Effector memory CD4-positive, alpha-beta T cell (primary cell): ENCODE measurements around the gene ADARB2.

Experiments
- DNase-seq, 3 donors: peaks; one replicate each; pipeline ENCODE4 v3.0.0-alpha.2; 2020
- H3K27ac ChIP-seq: 2 replicates; pipeline ENCODE4 v1.7.0; 2013; ENCODE audit warnings: mild to moderate bottlenecking, low read length, moderate library complexity; ENCODE audit not compliant: insufficient read depth, poor library complexity, severe bottlenecking
- H3K27me3 ChIP-seq: replicated peaks from 2 replicates; pipeline ENCODE4 v1.7.0; 2013; ENCODE audit warnings: mild to moderate bottlenecking, low read length; ENCODE audit not compliant: insufficient read depth, control insufficient read depth, poor library complexity, severe bottlenecking
- H3K36me3 ChIP-seq: 2 replicates; pipeline ENCODE4 v1.7.0; 2013; ENCODE audit warnings: mild to moderate bottlenecking, low read length, moderate library complexity; ENCODE audit not compliant: control insufficient read depth, insufficient read depth
- H3K4me1 ChIP-seq: 2 replicates; pipeline ENCODE4 v1.7.0; 2013; ENCODE audit warnings: low read length, mild to moderate bottlenecking; ENCODE audit not compliant: control insufficient read depth, insufficient read depth, poor library complexity, severe bottlenecking
- H3K4me3 ChIP-seq: 2 replicates; pipeline ENCODE4 v1.7.0; 2013; ENCODE audit warnings: low read length, low read depth, mild to moderate bottlenecking; ENCODE audit not compliant: insufficient read depth, poor library complexity, severe bottlenecking
- H3K9me3 ChIP-seq: 2 replicates; pipeline ENCODE4 v1.7.0; 2013; ENCODE audit warnings: mild to moderate bottlenecking, low read length, moderate library complexity; ENCODE audit not compliant: control insufficient read depth

The ADARB2 gene

DNA sequence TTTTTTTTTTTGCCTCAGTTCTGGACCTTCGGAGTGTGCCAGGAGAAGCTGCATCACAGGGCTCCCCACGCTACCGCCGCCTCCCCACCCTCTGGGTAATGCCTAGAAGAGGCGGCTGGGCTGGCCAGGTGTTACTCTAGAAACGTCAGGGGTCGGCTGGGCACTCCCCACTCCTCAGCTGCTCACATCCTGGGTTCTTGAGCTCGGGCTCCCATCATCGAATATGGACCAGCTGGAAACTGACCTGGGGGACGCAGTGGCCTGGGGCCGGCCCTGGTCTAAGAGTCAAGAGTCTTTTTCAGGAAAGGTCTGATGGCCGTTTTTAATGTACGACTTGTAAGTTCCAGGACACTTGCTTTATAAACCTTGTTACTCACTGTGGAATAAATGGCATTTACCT is 354.6 kb downstream of the ADARB2 start:
- no peaks in the 10 kb centered on the region for H3K9me3 ChIP-seq
- H3K27ac ChIP-seq = no peak overlapping the region
- DNase-seq = no peak
- no peaks in the 10 kb centered on the region for H3K36me3 ChIP-seq
- H3K4me1 ChIP-seq = no peaks in the 10 kb centered on the region
- peaks cover 10% of the 10 kb centered on the region for H3K27me3 ChIP-seq
- no peak overlapping the region for H3K4me3 ChIP-seq

DNA sequence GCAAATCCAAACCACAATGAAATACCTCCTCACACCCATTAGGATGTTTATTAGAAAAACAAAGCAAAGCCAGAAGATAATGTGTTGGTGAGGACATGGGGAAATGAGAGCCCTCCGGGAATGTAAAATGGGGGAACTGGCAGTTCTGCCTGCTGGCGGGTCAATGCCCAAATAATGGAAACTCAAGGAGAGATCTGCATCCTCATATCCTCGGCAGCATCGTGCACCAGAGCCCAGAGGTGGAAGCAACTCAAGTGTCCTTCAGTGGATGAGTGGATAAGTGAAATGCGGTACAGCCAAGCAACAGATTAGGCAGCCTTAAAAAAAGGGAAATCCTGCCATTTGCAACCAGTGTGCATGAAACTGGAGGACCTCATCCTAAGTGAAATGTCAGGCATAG is 356.0 kb downstream of the ADARB2 start:
- H3K27ac ChIP-seq = no peak overlapping the region
- no peak for DNase-seq

DNA sequence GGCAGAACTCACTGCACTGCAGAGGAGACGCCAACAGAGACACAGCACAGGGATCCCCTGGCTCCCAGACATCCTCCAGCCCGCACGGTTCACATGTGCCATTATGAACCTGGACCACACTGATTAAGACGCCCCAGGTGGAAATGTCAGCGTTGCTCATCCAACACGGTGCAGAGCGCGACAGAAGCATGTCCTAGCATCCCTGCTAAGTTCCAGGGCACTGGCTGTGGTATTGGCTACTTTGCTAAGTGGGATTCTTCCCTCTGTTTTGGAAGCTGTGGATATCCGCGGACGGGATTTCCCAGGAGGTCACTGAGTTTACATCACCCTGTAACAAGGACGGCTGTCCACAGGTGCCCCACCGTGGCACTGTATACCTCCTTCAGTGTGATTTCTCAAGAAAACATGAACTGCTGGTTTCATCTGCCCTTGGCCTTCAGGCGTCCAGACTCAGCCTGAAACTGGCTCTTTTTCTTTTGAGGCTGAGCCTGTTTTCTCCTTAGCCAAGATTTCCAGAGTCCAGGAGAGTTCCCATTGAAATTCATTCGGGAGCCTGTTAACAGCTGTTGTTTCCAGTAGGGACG is 357.1 kb downstream of the ADARB2 start:
- Histone ChIP-seq H3K36me3 (no peaks in the 10 kb centered on the region), H3K9me3 (no peaks in the 10 kb centered on the region), H3K27me3 (peaks cover 10% of the 10 kb centered on the region), H3K4me3 (no peak overlapping the region), H3K4me1 (no peaks in the 10 kb centered on the region), H3K27ac (no peak overlapping the region)
- DNase-seq = no peak

More for the DNA sequence above, 356.0 kb downstream of the ADARB2 start:
- Histone ChIP-seq H3K36me3 (no peaks in the 10 kb centered on the region), H3K27me3 (peaks cover 10% of the 10 kb centered on the region), H3K4me1 (no peaks in the 10 kb centered on the region), H3K4me3 (no peak overlapping the region), H3K9me3 (no peaks in the 10 kb centered on the region)

DNA sequence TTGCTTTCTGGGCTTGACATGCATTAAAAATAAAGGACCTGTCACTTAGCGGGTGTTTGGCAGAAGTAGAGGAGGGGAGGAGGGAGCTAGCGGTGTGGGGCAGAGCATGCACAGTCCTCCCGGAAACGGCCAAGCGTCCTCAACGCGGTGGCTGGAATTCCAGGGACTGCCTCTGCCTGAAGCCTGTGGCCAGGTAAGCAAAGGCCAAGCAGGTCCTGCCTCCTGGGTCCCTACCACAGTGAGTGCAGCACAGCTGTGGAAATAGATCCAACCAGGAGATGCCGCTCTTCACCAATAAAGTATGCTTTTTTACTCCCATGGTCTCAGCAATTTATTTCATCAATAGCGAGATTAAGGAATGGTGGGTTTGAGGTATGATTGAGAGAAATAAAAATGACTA is 357.7 kb downstream of the ADARB2 start:
- peaks cover 10% of the 10 kb centered on the region for H3K27me3 ChIP-seq
- H3K4me3 ChIP-seq = no peak overlapping the region
- no peak overlapping the region for H3K27ac ChIP-seq
- no peaks in the 10 kb centered on the region for H3K4me1 ChIP-seq
- H3K9me3 ChIP-seq = no peaks in the 10 kb centered on the region
- H3K36me3 ChIP-seq = no peaks in the 10 kb centered on the region
- no peak for DNase-seq

- no peaks in the 10 kb centered on the region for H3K36me3 ChIP-seq
- DNase-seq = no peak
- no peaks in the 10 kb centered on the region for H3K9me3 ChIP-seq
- no peak overlapping the region for H3K4me3 ChIP-seq
- H3K27ac ChIP-seq = no peak overlapping the region
- H3K27me3 ChIP-seq = peaks cover 10% of the 10 kb centered on the region
- H3K4me1 ChIP-seq = no peaks in the 10 kb centered on the region
Observed at GRCh38 chr10:1378473-1378872, 358.9 kb downstream of the ADARB2 start.

- DNase-seq = no peak
- Histone ChIP-seq H3K36me3 (no peaks in the 10 kb centered on the region), H3K27me3 (peaks cover 10% of the 10 kb centered on the region), H3K9me3 (no peaks in the 10 kb centered on the region), H3K27ac (no peak overlapping the region), H3K4me1 (no peaks in the 10 kb centered on the region), H3K4me3 (no peak overlapping the region)
Observed at GRCh38 chr10:1377740-1378397, 359.5 kb downstream of the ADARB2 start.

- H3K4me3 ChIP-seq = no peak overlapping the region
- peaks cover 10% of the 10 kb centered on the region for H3K27me3 ChIP-seq
- no peaks in the 10 kb centered on the region for H3K9me3 ChIP-seq
- DNase-seq = no peak
- no peak overlapping the region for H3K27ac ChIP-seq
- H3K36me3 ChIP-seq = no peaks in the 10 kb centered on the region
- no peaks in the 10 kb centered on the region for H3K4me1 ChIP-seq
Observed at GRCh38 chr10:1377231-1377630, 360.1 kb downstream of the ADARB2 start.

DNA sequence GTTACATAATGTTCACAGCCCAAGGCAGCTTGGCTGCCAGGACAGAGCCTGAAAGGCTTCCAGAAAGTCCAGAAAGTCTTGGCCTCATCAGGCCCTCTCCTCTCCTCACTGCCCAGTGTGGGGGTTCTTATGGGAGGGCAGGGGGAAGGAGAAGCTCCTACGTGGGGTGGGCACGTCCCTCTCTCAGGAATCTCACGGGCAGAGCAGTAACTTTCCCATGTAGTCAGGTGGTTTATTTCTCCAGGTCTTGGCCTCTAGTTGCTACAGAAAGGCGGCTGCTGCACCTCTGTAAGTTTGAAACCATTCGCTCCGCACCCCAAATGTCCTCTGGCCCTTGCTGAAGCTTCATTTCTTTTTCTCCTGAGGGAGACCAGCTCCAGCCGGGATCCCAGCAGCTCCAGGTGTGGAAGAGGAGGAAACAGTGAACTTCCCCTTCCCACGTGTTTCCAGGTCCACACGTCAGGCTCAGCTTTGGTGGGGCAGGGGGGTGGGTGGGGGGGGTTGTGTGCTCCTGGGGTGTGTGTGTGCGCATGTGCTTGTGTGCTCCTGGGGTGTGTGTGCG is 360.9 kb downstream of the ADARB2 start:
- no peaks in the 10 kb centered on the region for H3K4me1 ChIP-seq
- H3K9me3 ChIP-seq = no peaks in the 10 kb centered on the region
- peaks cover 10% of the 10 kb centered on the region for H3K27me3 ChIP-seq
- H3K36me3 ChIP-seq = no peaks in the 10 kb centered on the region
- no peak overlapping the region for H3K4me3 ChIP-seq
- no peak for DNase-seq
- H3K27ac ChIP-seq = no peak overlapping the region

DNA sequence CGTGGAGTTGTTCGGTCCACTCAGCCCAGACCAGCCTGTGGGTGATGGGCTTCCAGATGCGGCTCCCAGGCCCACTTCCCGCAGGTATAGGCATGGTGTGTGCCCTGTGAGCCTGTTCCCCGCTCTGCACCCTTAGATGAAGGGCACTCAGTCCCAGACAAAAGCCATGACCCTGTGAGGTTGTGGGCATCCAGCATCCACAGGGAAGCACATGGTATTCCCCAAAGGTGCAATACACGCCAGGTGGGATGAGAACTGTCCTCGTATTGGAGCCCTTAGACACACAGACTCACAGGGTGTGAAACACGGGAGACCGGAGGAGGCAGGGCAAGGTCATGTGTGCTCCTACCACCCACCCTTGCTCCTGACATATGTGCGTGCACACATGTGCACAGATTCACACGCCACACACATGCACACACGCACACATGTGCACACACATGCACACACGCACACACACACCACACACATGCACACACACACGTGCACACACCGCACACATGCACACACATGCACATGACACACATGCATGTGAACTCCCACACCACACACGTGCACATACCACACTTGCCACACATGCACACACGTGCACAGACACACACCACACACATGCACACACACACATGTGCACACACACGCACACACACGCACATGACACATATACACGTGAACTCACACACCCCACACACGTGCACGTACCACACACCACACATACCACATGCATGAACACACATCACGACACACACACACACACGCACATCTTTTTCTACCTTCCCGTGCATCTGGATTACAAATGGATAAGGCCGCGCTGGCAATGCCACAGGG is 361.8 kb downstream of the ADARB2 start:
- H3K4me1 ChIP-seq = no peaks in the 10 kb centered on the region
- H3K9me3 ChIP-seq = no peaks in the 10 kb centered on the region
- no peak for DNase-seq
- no peaks in the 10 kb centered on the region for H3K36me3 ChIP-seq
- H3K27ac ChIP-seq = no peak overlapping the region
- no peak overlapping the region for H3K4me3 ChIP-seq
- H3K27me3 ChIP-seq = peaks cover 10% of the 10 kb centered on the region
